ENCODE measurements around the gene DNAI4.
"Not testable (repeated sequence)": the region's sequence is repeated elsewhere in the genome, so short reads cannot be mapped to it uniquely, and the experiment has no call there.

DNAI4 gene

DNA sequence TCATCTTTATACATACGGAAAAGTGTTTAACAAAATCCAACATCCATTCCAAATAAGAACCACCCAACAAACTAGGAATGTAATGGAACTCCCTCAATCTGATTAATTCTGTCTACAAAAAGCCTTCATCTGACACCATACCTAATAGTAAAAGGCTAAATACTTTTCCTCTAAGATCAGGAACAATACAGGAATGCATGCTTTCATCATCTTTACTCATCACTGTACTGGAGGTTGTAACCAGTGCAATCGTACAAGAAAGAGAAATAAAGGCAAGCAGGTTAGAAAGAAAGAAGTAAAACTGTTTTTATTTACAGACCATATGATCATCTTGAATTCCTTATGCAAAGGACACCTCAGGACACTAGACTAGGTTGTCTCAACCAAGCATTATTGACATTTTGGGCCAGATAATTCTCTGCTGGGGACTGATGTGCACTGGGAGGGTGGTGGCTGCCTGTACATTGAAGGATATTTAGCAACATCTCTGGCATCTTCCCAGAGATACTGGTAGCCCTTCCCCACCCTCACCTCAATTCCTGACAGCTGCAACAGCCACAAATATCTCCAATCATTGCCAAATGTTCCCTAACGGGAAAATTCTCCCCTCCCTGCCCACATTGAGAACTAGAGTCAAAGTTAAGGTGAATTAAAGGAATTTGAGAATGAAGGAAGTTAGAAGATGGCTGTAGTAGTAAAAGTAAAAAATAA, 93.0 kb downstream of the DNAI4 start:
- DNase-seq (ENCODE audit: low read depth), result no peak

DNA sequence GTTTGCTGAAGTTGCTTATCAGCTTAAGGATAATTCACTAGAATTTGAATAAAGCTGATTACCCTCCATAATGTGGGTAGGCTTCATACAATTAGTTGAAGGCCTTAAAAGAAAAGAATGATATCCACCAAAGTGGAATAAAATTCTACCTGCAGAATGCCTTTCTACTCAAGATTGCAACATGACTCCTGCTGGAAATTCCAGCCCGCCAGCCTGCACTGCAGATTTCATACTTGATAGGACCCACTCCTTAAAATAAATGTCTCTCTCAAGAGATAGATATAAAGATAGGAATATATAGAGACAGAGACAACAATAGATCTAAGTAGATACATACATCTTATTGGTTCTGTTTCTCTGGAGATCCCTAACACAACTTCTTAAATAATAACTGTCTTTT, 99.9 kb downstream of the DNAI4 start:
- DNase-seq (ENCODE audit: low read depth), result no peak

DNA sequence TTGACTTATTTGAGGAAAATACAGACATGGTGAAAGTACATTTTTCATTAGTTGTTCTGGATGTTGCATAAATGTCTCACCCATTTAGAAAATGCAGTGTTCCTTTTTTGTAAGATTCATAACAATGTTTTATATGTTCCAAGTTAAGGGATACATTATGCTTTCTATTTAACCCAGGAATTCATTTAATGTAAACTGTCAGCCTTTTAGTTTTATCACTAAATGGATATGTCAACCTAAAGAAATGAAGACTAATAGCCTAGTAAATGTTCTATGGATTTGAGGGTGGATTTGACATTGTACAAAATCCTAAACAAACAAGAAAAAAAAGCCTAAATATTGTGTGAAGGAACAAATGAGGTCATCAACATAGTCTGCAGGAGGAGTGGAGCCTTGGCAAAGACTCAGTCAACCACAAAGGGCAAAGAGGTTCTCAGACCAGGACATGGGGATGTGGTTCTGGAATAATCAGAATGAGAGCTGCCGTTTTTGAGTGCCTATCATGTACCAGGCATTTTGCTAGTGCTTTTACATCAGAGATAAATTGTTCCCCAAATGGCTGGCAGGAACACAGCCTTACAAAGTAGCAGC, 114.8 kb downstream of the DNAI4 start:
- peak; percentile 48 for DNase-seq (ENCODE audit: low read depth)

DNA sequence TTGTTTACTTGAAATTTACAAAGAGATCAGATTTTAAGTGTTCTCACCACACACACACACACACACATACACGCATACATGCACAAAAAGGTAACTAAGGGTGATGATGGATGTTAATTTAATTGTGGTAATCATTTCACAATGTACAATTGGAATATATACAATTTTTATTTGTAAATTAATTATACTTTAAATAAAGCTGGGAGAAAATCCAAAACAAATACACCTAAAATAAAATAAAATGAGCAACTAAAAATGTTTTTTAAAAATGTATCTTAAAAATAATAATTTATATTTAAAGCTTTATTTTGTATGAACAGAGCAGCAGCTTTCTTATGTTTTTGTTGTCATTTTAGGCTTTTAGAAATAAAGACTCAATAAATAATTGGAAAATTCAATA, 115.4 kb downstream of the DNAI4 start:
- no peak for DNase-seq (ENCODE audit: low read depth)

DNA sequence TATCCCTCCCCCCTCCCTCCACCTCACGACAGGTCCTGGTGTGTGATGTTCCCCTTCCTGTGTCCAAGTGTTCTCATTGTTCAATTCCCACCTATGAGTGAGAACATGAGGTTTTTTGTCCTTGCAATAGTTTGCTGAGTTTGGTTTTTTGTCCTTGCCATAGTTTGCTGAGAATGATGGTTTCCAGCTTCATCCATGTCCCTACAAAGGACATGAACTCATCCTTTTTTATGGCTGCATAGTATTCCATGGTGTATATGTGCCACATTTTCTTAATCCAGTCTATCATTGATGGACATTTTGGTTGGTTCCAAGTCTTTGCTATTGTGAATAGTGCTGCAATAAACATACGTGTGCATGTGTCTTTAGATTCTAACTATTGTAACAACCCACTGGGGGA, 128.8 kb downstream of the DNAI4 start:
- DNase-seq (ENCODE audit: low read depth), result not testable (repeated sequence)

DNA sequence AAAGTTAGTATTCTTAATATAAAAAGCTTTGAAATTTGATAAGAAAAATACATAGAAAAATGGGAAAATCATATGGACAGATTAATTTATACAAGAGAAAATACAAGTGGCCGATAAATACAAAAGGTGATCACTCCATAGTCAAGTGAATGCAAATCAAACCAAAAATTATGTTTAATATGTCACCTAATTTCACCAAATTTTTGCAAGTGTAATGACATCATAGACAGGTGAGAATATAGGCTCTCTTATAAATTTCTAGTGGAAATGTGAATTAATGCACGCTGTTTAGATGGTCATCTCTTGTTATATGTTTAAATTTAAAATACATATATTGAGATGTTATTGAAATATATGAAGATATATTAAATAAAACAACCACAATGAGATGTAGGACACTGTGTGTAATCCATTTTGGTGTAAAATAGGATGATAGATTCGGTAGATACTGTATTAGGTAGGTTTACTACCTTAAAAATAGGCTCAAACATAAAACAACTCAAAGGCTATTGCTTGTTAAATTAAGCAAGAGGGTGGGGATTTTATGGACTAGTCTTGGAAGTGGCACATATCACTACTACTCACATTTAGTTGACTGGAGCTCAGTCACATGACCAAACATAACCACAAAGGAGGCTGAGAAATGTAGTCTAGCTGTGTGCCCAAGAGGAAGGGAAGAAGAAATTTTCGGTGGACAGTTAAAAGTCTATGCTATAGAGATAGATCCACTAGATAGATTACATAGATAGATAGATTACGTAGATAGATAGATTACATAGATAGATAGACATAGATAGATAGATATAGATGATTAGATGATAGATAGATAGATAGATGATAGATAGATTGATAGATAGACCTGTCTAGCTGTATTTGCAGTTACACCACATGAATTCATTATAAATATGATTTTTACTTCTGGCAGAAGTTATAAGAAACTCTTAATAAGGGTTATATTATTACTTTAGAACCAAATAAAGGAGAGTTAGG, 132.7 kb downstream of the DNAI4 start:
- no peak for DNase-seq (ENCODE audit: low read depth)

DNA sequence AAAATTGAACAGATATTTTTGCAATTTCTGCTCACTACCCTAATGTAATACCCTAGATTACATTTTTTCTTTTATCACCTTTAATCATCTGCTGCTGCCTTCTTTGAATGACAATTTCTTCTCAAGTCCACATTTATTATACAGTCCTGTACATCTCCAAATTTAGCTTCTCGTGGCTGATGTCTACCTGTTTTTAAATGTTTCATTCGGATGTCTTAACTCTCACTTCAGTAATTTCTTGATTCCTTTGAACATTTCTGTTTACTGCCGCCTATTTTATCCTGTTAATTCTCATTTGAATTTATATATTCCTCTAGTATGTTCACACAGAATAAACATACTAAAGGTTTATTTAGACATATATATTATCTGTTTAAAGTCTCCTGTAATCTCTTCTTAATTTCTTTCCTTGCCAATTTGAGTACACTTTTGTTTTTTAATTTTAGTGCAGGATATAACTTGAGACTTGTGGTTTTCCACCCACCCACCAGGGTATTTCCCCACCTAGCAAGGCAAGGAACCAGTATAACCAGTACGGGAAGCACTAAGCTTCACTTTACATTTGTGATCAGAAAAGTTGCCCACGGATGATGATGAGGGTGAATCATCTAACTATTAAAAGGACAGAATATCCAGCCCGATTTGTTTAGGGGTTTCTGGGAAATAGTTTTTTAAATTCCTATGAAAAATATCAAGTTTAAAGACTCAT, 136.3 kb downstream of the DNAI4 start:
- DNase-seq (ENCODE audit: low read depth), result no peak

DNA sequence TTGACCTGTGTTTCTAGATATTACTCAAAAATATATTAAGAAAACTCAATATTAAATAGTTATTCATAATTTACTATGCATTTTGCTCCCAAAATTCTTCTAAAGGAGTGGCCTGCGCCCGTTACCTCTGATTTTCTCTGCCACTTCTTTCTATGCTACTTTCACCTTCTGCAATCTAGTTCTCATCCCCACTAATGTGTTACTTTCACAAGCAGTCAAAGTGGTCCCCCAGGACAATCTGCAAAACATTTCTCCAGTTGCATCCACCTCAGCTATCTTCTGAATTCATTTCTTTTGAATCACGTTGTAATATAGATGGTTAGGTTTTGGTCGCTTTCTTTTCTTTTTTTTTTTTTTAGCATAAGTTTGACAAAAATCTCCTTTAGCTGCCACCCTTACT, 137.0 kb downstream of the DNAI4 start:
- no peak for DNase-seq (ENCODE audit: low read depth)

DNA sequence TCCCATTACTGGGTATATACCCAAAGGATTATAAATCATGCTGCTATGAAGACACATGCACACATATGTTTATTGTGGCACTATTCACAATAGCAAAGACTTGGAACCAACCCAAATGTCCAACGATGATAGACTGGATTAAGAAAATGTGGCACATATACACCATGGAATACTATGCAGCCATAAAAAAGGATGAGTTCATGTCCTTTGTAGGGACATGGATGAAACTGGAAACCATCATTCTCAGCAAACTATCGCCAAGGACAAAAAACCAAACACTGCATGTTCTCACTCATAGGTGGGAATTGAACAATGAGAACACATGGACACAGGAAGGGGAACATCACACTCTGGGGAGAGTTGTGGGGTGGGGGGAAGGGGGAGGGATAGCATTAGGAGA, 138.9 kb downstream of the DNAI4 start:
- not testable (repeated sequence) for DNase-seq (ENCODE audit: low read depth)

DNA sequence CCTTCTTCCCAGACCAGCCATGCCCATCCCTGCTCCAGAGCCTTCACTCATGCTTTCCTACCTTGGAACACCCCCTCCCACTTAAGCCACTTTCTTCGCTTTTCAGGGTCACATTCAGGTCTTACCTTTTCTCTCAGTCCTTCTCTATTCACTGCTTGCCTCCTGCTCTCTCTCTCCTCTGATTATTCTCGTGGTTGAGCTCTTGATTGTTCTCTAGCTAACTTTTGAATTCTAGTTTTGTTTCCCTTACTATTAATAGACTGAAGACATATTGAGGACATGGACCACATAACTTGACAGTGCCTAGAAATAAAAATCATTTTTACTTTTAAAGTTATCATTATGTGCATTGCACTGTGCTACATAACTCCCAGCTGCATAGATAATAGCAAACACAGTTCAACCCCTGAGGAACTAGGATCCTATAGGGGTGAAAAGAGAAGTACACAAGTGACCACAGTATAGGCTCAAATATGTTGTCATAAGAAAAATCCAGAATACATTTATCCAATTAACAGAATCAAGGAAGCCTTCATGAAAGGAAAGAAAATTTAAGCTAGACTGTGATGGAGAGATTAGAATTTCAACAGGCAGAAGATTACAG, 145.1 kb downstream of the DNAI4 start:
- DNase-seq (ENCODE audit: low read depth), result no peak

DNA sequence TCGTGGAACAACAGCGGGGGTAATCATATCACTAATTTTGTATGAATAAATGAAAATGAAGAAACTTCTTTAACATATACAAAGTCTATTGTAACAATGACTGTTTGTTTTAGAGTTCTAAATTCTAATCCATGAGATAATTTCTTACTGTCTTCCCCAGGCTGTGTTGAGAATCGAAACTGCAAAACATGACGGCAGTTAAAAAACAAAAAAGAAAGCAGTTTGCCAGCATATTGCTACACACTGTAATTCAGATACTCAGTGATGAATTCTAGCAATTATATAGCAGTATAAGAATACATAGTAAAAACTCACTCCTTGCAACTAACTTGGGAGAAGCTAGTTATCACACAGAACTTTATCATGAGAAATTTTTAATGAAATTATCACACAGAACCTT, 145.7 kb downstream of the DNAI4 start:
- DNase-seq (ENCODE audit: low read depth), result peak; percentile 34

DNA sequence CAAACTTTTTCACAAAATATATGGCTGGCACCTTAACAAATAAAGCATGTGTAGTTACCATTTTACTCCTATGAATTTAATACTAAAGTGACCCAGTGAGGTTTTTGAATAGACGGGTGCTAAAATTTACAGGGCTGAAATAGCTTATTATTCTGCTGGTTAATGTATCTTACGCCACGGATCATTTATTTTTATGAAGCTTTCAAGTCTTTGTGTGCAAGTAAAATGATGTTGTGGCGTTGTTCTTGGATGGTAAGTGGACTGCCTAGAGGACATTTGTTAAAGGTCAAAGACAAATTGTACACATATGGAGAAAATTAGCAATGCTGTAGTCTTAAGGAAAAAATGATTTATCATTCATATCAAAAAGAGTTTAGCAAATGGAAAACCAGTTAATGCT, 146.4 kb downstream of the DNAI4 start:
- DNase-seq (ENCODE audit: low read depth), result peak; percentile 33

DNA sequence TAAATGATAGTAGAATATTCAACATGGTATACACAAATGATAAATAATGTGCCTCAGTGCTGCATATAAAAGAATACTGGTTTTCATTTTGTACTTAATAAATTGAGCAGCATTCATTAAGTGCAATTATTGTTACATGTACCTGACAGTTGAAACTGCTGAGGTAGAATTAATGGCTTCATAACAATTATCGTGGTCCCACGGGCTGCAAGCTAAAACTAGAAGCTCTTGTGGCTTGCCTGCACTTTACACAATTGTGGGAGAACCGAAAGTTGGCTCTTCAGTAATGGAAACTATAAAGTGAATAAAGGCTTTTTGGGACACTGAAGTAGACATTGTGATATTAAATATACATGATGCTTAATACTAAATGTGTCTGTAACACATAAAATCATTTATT, 146.8 kb downstream of the DNAI4 start:
- no peak for DNase-seq (ENCODE audit: low read depth)

DNA sequence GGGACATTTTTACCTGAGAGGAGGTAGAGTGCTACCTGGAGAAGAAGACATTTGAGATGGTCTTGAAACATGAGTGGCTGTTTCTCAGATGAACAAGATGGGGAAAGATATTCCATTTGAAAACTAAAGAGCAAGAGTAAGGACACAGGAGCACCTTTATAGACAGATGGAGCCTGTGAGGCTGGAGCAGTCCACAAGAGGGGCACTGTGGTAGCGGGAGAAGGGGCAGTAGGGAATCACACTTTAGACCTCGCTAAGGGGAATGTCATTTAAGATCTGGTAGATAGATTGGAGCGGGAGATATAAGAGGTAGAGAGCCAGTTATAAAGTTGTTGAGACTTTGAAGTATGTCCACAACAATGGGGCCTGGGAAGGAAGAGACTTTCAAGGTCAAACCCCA, 149.0 kb downstream of the DNAI4 start:
- DNase-seq (ENCODE audit: low read depth), result no peak

DNA sequence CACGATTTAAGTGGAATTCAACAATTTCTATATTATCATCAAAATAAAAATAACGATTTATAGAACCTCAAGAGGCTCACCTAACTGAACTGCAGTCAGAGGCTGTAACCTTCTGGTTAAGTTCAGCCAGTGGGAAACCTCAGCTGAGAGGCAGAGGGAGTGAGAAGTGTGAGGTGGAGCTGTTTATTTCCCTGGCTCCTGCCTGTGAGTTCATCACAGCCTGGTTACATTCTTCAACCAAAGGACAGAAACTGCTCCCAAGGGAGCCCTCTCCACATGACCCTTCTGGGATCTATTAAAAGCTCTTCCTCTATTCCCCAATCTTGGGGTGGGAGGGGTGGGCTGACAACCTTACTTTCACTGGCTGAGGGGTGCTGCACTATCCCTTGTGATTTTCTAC, 150.2 kb downstream of the DNAI4 start:
- DNase-seq (ENCODE audit: low read depth), result no peak

DNA sequence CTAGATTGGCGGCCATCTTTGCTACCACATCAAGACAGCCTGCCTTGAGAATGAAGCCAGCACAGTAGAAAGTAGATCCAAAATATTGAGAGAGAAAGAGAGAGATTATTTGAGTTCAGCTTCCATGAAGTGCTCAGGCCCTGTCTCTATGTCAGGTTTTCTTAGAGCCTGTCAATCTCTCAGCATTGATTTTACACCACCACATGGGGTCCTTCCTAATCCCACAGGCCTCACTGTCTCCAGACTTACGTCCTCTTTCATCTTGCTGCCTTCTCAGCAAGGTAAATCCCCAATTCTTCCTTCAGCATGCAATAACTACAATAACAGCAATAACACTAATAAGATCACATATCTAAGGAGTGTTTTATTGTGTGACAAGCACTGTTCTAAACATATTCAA, 151.4 kb downstream of the DNAI4 start:
- no peak for DNase-seq (ENCODE audit: low read depth)

DNA sequence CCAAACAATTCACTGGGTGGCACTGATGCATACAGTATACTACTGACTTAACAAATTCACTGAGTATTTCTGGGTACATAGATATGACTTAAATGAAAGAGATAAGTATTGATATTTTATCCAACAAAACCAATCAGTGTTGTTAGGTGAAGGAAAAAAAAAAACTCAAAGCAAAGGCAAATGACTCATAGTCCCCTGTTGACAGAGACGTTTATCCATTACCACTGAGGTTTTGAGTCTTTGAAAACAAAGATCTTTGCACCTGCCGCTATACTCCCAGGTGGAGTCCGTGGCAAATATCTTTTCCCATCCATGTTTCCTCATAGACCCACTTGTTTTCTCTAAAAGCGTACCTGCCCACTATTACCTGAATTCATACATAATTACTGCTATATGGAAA, 154.0 kb downstream of the DNAI4 start:
- DNase-seq (ENCODE audit: low read depth), result no peak

DNA sequence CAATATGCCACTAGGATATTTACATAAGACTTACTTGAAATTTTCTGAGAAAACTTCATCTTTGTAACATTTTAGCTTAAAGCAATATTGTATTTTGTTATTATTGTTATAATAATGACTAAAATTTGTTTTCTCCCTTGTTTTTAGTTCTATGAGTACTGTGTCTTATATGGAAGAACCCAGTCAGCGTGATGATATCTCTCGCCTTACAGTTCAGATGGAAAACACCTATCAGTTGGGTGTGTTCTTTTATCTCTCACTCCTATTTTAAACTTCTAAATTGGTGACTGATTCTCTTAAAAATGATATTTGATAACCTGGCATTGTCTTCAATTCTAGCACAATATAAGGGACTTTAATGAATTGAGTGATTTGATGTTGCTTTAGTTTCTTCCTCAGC, 154.4 kb downstream of the DNAI4 start:
- DNase-seq (ENCODE audit: low read depth), result no peak

DNA sequence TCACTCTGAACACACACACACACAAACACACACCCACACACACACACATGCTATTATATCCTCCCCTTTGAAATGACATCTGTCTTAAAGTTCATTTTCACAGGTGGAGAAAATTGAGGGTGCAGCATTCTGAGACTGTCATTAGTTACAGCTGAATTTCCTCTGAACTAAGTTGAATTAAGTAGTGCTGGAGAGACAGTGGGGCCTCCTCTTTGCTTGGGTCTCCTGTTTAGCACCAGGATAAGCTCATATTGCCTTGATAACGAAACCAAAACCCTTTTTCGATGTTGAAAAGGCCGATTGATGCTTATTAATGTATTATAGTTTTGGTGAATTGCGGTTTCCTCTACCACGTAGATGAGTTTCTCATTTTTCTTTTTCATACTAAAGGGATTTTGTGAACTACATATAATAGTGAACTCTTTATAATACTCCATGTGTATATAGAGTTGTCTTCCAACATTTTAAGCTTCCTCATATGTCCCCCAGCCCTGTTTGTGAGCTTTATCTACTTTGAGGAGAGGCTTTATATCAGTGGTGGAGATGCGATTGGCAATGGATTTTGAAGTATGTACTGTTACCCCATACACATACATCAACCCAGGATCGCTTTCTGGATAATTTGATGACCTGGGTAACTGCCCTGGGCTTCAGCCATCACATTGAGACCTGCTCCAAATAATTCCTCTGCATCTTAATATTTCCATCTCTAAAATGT, 155.0 kb downstream of the DNAI4 start:
- DNase-seq (ENCODE audit: low read depth), result no peak

DNA sequence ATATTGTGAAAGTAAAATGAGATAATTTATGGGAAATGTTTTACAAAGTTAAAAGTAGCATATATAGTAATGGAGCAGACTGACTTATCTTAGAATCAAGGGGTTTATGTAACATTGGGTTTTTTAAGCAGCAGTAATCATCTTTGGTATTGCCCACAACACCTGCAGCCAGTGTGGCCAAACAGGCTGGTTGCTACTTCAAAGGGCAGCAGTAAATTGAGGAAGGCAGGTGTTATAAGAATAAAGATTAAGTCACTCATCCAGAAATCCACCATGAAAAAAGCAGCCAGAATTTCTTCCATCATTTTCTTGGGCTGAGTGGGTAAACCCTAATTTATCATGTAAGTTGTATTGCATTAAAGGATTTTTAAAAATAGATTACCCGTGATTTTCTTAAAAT, 155.7 kb downstream of the DNAI4 start:
- DNase-seq (ENCODE audit: low read depth), result no peak

DNA sequence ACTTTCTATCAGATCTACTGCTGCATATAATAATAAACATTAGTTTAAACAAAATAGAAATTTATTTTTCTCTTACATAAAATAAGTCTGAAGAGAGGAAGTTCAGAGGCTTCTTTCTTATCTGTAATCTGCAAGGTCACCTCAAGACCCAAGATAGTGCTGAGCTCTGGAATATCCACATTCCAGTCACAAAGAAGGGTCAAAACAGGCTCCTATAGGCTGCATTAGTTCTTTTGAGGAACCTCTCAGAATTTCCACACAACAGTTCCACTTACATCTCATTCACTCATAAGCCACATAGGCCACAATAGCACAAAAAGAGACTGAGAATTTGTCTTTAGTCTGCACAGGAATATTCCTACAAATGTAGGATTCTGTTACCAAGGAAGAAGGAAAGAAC, 157.0 kb downstream of the DNAI4 start:
- DNase-seq (ENCODE audit: low read depth), result no peak

Data from fibroblast of gingiva (primary cell).